ENCODE data around the gene GINS3.

GINS3 gene

GRCh38 chr16:58392215-58393137 lies at the start of gene GINS3:
GINS3 (plus strand) TSS chr16:58392471; CDS start chr16:58392602, 131 bp downstream.
- peak within 1 kb of the TSS; percentile 94 for H3K4me3 ChIP-seq (ENCODE audit: low read depth, low read length)
- CTCF ChIA-PET = interaction anchor here (0.6 to 2.0 kb wide), 5 partner anchors 18 to 245 kb away, joined by 3 to 7 read pairs (median 4); no protein-coding TSS in a partner anchor
- POLR2A ChIA-PET = interaction anchor here (0.7 to 1.4 kb wide), 8 partner anchors 10 to 103 kb away, joined by 3 to 11 read pairs (median 3); no protein-coding TSS in a partner anchor
- no peaks in the 10 kb centered on the region for H3K9me3 ChIP-seq (ENCODE audit: control insufficient read depth, insufficient read depth, low read depth, low read length)
- peaks cover 3 to 5% of the 10 kb centered on the region in 2 experiments; a peak in 2 of 3 replicates for H3K36me3 ChIP-seq (ENCODE audit: control insufficient read depth in 2 of 2, insufficient read depth in 1 of 2, low read length in 2 of 2)
- peak within 1 kb of the TSS; percentile 87 for H3K27ac ChIP-seq (ENCODE audit: extremely low read depth, low read depth, low read length)
- peaks cover 8% of the 10 kb centered on the region; the same call in 1 of the 2 replicates for H3K4me1 ChIP-seq (ENCODE audit: control insufficient read depth, insufficient read depth, low read length)
- TF ChIP-seq KLF7 (tag by site-specific recombination; IDR thresholded peaks at IDR 0.05; ENCODE audit: borderline replicate concordance) (peak; percentile 96), RBAK (tag by site-specific recombination; IDR thresholded peaks at IDR 0.05) (no peak), ZSCAN23 (tag by site-specific recombination; IDR thresholded peaks at IDR 0.05) (peak; percentile 64; the same call in 1 of the 2 replicates), SETDB1 (IDR thresholded peaks at IDR 0.05; ENCODE audit: insufficient read length, low read length) (peak; percentile 81), ZNF623 (tag by site-specific recombination; IDR thresholded peaks at IDR 0.05) (peak; percentile 28; the same call in 1 of the 2 replicates), ZNF488 (tag by site-specific recombination; IDR thresholded peaks at IDR 0.05) (no peak), ZNF768 (tag by site-specific recombination; IDR thresholded peaks at IDR 0.05) (no peak), REPIN1 (tag by site-specific recombination; IDR thresholded peaks at IDR 0.05; ENCODE audit: low read depth) (peak; percentile 47; the same call in 1 of the 2 replicates), GLIS2 (tag by site-specific recombination; IDR thresholded peaks at IDR 0.05) (peak; percentile 85), ZBTB7A (tag by site-specific recombination; IDR thresholded peaks at IDR 0.05; ENCODE audit: low read depth) (peak; percentile 62), PRDM6 (tag by site-specific recombination; IDR thresholded peaks at IDR 0.05) (no peak), HOXC10 (CRISPR knock-in tag; IDR thresholded peaks at IDR 0.05) (no peak), BCL6B (tag by site-specific recombination; IDR thresholded peaks at IDR 0.05) (peak; percentile 64; the same call in 1 of the 2 replicates), ZNF155 (tag by site-specific recombination; IDR thresholded peaks at IDR 0.05) (no peak), ZNF664 (tag by site-specific recombination; IDR thresholded peaks at IDR 0.05) (peak; percentile 34; the same call in 1 of the 2 replicates), ZSCAN30 (tag by site-specific recombination; IDR thresholded peaks at IDR 0.05) (peak; percentile 71), ZNF560 (tag by site-specific recombination; IDR thresholded peaks at IDR 0.05; ENCODE audit: borderline replicate concordance) (no peak), GLI4 (tag by site-specific recombination; IDR thresholded peaks at IDR 0.05) (peak; percentile 75; the same call in 1 of the 2 replicates), ZNF157 (tag by site-specific recombination; IDR thresholded peaks at IDR 0.05) (no peak), ZNF292 (tag by site-specific recombination; IDR thresholded peaks at IDR 0.05; ENCODE audit: borderline replicate concordance, low read depth) (no peak), ZNF280D (tag by site-specific recombination; IDR thresholded peaks at IDR 0.05) (0 out of 2 replicates have a peak, but pooled peaks have one; percentile 48), TRIM28 (IDR thresholded peaks at IDR 0.05; ENCODE audit: borderline replicate concordance, low read length) (0 out of 2 replicates have a peak, but pooled peaks have one; percentile 14), ZNF549 (tag by site-specific recombination; IDR thresholded peaks at IDR 0.05) (no peak), ZNF558 (tag by site-specific recombination; IDR thresholded peaks at IDR 0.05) (peak; percentile 52; the same call in 1 of the 2 replicates), ZNF132 (tag by site-specific recombination; IDR thresholded peaks at IDR 0.05; ENCODE audit: borderline replicate concordance) (no peak), ZNF10 (tag by site-specific recombination; IDR thresholded peaks at IDR 0.05) (peak; percentile 59; the same call in 1 of the 2 replicates), SP3 (tag by site-specific recombination; IDR thresholded peaks at IDR 0.05) (peak; percentile 63), ZNF2 (tag by site-specific recombination; IDR thresholded peaks at IDR 0.05) (peak; percentile 93), ZNF561 (tag by site-specific recombination; IDR thresholded peaks at IDR 0.05; ENCODE audit: borderline replicate concordance) (peak; percentile 97)

All from HEK293 (cell line).